Activated CD4-positive, alpha-beta T cell treated with anti-CD3 and anti-CD28 coated beads, Interleukin-2, amount 10 ng/mL, durations not matched to agents 24 days and 14 days (primary cell): Measurements from ENCODE around the gene AKTIP. TPM values are rescaled to one million over a fixed set of nuclear protein-coding genes. Genes with fewer than 3 reads are reported as not detected.
A peak's percentile ranks its signal among the peaks of the same experiment; 100 is the strongest.
"Not testable (repeated sequence)": the region's sequence is repeated elsewhere in the genome, so short reads cannot be mapped to it uniquely, and the experiment has no call there.

ENCODE experiments used
- DNase-seq: peaks from one replicate; pipeline ENCODE4 v3.0.0; 2022
- H3K27ac Mint-ChIP-seq: one replicate; pipeline ENCODE4 v1.8.0; 2022; ENCODE audit warnings: mild to moderate bottlenecking, mixed read lengths
- H3K27me3 Mint-ChIP-seq: one replicate; pipeline ENCODE4 v1.8.0; 2022; ENCODE audit warnings: mixed read lengths
- H3K36me3 Mint-ChIP-seq: one replicate; pipeline ENCODE4 v1.8.0; 2022; ENCODE audit warnings: low read depth, mild to moderate bottlenecking, mixed read lengths
- H3K4me1 Mint-ChIP-seq: one replicate; pipeline ENCODE4 v1.8.0; 2021; ENCODE audit warnings: mixed read lengths
- H3K4me3 Mint-ChIP-seq: one replicate; pipeline ENCODE4 v1.8.0; 2022; ENCODE audit warnings: mild to moderate bottlenecking, moderate library complexity, mixed read lengths
- H3K9me3 Mint-ChIP-seq: one replicate; pipeline ENCODE4 v1.8.0; 2021; ENCODE audit warnings: mixed read lengths
- intact Hi-C: fragments of 100-400 bp; cut with micrococcal nuclease; formaldehyde crosslinking; loops from one replicate; pipeline ENCODE4 v1.15.1; 2023
- total RNA-seq: library from RNA; stranded (reverse); gene quantifications from 2 replicates; pipeline ENCODE4 v1.2.3, GENCODE V29; 2022

Gene AKTIP
- total RNA-seq, 1 donor from 2014 or later, result 18.7 TPM

DNA sequence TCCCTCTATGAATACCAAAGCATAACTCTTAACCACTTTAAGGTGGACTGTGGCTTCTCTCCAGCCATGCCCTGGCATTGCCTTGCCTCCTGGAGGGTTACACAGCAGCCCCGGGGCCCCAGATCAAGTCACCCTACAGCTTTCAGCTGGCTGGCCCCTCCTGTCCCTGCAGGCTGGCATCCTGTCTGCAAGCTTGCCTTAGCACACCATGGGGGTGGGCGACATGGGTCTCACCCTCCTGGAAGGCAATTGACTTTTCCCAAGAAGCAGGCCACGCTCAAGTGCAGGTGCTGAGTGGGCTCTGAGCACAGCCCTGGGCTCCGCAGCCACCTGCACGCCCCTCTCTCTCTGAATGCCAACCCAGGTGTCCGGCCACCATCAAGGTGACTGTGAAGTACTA is 25.8 kb upstream of the AKTIP start:
- Mint-ChIP-seq H3K27ac (no peak overlapping the region), H3K9me3 (no peaks in the 10 kb centered on the region), H3K4me1 (no peaks in the 10 kb centered on the region), H3K36me3 (no peaks in the 10 kb centered on the region), H3K27me3 (no peaks in the 10 kb centered on the region), H3K4me3 (no peak overlapping the region)
- intact Hi-C loops, result no loop called here
- DNase-seq, result no peak

DNA sequence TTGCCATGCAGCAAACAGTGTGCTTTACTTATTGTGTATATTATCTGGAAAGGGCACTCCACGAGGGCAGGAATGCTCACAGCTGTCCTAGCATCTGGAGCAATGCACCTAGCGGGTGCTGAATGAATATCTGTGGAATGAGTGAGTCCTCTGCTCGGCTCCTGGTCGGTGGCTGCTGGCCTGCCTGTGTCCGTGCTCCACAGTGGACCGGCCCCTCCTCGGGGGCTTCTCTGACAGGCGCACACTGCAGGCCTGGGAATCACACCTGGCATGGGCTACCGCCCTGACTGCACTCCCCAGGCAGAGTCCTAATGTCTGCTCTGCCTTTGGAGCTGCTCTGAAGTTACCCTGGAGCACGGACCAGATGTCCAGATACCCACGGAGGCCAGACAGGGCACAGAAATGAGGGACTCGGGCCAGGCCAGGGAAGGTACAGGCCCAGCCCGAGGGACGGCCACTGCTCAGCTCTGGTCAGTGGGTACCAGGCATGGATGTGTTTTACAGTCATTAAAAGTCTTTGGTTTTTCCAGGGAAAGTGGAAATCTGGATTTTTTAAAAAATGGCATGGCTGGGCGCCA is 21.1 kb upstream of the AKTIP start:
- intact Hi-C loops, result no loop called here
- H3K4me3 Mint-ChIP-seq, result no peak overlapping the region
- H3K9me3 Mint-ChIP-seq, result no peaks in the 10 kb centered on the region
- H3K27ac Mint-ChIP-seq, result no peak overlapping the region
- peaks cover 18% of the 10 kb centered on the region for H3K4me1 Mint-ChIP-seq
- no peak for DNase-seq
- no peaks in the 10 kb centered on the region for H3K27me3 Mint-ChIP-seq
- H3K36me3 Mint-ChIP-seq, result no peaks in the 10 kb centered on the region

DNA sequence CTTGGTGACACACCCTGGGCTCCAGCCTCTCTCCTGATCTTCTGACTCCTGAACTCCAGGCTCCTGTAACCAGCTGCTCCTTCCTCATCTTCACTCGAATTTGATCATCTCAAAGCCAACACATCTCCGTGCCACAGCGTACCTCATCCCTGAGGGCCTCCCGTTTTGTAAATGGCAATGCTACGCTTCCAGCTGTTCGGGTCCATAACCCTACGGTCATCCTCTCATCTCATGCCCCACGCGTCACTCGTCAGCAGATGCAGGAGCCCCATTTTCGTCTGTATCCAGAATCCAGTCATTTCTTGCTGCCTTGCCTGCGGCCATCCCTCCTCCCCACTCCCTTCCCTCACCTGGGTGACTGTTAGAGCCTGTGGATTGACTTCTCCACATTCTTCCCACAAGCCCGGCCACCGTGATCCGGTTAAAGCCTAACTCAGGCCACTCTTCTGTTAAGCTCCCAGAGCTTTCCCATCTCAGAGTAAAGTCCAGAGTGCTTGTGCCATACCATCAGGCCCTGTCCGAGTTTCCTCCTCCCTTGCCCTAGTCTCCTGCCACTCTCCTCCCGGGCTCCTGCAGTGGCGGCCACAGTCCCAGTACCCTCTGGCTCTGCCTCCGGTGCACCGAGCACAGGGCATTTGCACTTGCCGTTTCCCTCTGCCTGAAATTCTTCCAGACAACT is 20.3 kb upstream of the AKTIP start:
- H3K27ac Mint-ChIP-seq, result no peak overlapping the region
- intact Hi-C loops, result no loop called here
- no peak overlapping the region for H3K4me3 Mint-ChIP-seq
- H3K27me3 Mint-ChIP-seq, result no peaks in the 10 kb centered on the region
- peaks cover 2% of the 10 kb centered on the region for H3K36me3 Mint-ChIP-seq
- H3K9me3 Mint-ChIP-seq, result no peaks in the 10 kb centered on the region
- H3K4me1 Mint-ChIP-seq, result peaks cover 26% of the 10 kb centered on the region
- DNase-seq, result no peak

DNA sequence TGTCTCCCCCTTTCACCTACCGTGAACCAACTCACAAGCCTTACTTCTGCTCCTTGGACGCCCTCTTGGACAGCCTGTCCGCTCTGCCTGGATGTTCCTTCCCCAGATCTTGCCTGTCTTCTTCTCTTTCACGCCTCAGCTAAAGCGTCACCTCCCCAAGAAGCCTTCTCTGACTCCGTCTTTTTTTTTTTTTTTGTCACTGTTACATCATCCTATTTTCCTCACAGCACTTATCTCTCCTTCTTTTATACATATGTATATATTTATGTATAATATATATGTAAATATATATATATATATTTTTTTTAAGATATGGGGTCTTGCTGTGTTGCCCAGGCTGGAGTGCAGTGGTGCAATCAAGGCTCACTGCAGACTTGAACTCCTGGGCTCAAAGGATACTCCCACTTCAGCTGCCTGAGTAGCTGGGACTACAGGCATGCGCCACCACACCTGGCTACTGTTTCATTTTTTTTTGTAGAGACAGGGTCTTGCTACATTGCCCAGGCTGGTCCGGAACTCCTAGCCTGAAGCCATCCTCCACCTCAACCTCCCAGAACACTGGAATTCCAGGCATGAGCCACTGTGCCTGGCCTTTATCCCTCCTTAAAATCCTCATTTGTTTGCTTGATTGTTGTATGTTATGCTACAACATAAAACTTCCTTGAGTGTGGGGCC is 16.5 kb upstream of the AKTIP start:
- intact Hi-C loops, result no loop called here
- H3K4me3 Mint-ChIP-seq, result peak overlapping the region; percentile 73
- H3K9me3 Mint-ChIP-seq, result no peaks in the 10 kb centered on the region
- DNase-seq, result no peak
- peaks cover 52% of the 10 kb centered on the region for H3K4me1 Mint-ChIP-seq
- H3K27me3 Mint-ChIP-seq, result no peaks in the 10 kb centered on the region
- H3K27ac Mint-ChIP-seq, result peak overlapping the region; percentile 83
- peaks cover 2% of the 10 kb centered on the region for H3K36me3 Mint-ChIP-seq

DNA sequence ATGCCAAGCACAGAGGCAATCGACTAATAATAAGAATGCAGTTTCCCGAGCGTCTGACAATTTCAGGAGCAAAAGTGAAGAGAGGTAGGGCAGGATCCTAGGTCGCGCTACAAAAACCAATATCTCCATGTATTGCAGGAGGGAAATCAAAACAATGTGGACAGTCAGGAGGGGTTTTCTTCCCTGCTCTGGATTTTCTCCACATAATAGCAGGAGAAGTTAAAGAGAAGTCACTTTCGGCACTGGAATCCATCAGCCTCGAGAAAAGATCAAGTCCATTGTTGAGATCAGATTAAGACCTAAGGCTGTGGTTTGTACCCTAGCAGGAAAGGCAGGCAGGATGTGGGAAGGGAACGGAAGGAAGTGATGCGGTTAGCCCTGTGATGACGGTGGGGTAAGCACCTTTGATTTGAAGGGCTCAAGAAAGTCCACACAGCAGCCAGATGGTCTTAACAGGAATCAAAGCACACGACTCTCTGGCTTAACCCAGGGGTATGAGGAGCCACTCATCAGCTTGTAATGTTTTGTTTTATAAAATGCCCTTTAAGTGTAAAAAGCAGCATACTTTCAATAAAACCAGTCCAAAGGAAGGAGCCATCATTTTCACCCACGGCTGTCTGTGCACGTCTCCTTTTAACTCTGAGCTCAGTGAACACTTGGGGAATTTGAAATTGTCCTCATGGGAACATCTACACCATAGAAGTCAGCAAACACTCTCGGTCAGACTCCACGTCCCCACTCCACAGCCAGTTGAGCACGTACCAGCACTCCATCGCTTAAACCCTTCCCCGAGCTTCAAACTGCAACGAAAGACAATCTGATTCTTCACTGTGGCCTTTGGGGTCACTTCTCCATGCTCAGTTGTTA is 15.8 kb upstream of the AKTIP start:
- Mint-ChIP-seq H3K27ac (peak overlapping the region; percentile 83), H3K36me3 (peaks cover 4% of the 10 kb centered on the region), H3K9me3 (no peaks in the 10 kb centered on the region), H3K4me3 (peak overlapping the region; percentile 73), H3K4me1 (peaks cover 54% of the 10 kb centered on the region), H3K27me3 (no peaks in the 10 kb centered on the region)
- peak; percentile 95 for DNase-seq
- intact Hi-C loops, result loop anchor here (1.0 kb wide), 2 partner anchors 17 to 61 kb away; no protein-coding TSS in a partner anchor

DNA sequence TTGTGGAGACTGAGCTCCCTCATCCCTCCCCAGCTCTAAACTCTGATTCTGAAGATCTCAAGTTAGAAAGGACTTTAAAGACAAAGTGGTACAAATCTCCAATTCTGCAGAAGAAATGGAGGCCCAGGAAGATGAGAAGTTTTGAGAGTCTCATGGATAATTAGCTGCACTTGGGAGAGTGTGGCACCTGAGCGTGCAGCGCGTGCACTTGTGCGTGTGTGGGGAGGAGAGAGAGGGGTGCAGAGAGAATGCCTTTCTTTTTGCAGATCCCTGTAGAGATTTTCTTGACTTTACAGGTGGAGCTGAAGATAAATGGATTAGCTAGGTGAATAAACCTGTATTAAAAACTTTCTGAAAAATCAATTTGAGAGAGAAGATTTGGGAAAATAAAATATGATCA is 14.8 kb upstream of the AKTIP start:
- Mint-ChIP-seq H3K36me3 (peaks cover 5% of the 10 kb centered on the region), H3K27ac (peak overlapping the region; percentile 3), H3K9me3 (no peaks in the 10 kb centered on the region), H3K4me3 (peak overlapping the region; percentile 73), H3K27me3 (peaks cover 2% of the 10 kb centered on the region), H3K4me1 (peaks cover 57% of the 10 kb centered on the region)
- DNase-seq, result no peak
- intact Hi-C loops, result loop anchor here (1.0 kb wide), 2 partner anchors 17 to 61 kb away; no protein-coding TSS in a partner anchor

DNA sequence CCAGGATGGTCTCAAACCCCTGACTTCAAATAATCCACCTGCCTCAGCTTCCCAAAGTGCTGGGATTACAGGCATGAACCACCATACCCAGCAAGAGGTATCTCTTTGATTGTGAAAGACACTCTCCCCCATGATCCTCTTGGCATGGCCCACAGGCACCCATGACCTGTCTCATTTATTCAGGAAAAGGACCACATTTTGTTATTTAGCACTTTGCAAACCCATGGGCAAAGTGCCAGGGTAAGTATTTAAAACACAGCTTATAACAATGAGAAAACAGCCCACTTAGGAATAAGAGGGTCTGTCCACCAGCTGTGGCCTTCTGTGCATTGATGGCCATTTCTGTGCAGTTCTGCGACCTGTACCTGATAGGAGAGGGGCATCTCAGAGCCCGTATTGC is 12.8 kb upstream of the AKTIP start:
- no peak overlapping the region for H3K27ac Mint-ChIP-seq
- intact Hi-C loops, result no loop called here
- peaks cover 2% of the 10 kb centered on the region for H3K27me3 Mint-ChIP-seq
- H3K36me3 Mint-ChIP-seq, result peaks cover 5% of the 10 kb centered on the region
- no peak for DNase-seq
- no peaks in the 10 kb centered on the region for H3K9me3 Mint-ChIP-seq
- H3K4me3 Mint-ChIP-seq, result no peak overlapping the region
- peaks cover 55% of the 10 kb centered on the region for H3K4me1 Mint-ChIP-seq

DNA sequence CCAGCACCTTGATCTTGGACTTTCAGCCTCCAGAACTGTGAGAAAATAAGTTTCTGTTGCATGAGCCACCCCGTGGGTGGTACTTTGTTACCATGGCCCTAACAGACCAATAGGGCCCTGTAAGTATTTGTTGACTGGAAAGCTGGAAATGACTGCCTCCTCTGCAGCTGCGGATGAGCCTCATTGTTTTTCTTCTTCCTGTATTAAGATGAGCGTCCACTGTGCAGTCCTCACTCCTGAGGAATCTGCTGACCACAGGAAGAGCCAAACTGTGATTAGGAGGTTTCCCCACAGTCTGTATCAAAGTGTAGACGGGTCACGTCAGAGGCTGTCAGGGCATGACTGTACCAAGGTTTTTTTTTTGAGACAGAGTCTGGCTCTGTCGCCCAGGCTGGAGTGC is 12.2 kb upstream of the AKTIP start:
- Mint-ChIP-seq H3K27me3 (peaks cover 2% of the 10 kb centered on the region), H3K4me1 (peaks cover 55% of the 10 kb centered on the region), H3K4me3 (no peak overlapping the region), H3K27ac (no peak overlapping the region), H3K36me3 (peaks cover 5% of the 10 kb centered on the region), H3K9me3 (no peaks in the 10 kb centered on the region)
- no peak for DNase-seq
- intact Hi-C loops, result no loop called here

DNA sequence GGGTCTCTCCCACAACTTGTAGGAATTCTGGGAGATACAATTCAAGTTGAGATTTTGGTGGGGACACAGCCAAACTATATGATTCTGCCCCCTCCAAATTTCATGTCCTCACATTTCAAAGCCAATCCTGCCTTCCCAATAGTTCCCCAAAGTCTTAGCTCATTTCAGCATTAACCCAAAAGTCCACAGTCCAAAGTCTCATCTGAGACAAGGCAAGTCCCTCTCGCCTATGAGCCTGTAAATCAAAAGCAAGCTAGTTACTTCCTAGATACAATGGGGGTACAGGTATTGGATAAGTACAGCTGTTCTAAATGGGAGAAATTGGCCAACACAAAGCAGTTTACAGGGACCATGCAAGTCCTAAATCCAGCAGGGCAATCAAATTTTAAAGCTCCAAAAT is 9.8 kb upstream of the AKTIP start:
- intact Hi-C loops, result loop anchor here (5.0 kb wide), 1 partner anchor 455 kb away; no protein-coding TSS in a partner anchor
- H3K27ac Mint-ChIP-seq, H3K4me3 Mint-ChIP-seq, DNase-seq, H3K36me3 Mint-ChIP-seq, H3K27me3 Mint-ChIP-seq, H3K9me3 Mint-ChIP-seq: not testable (repeated sequence)
- H3K4me1 Mint-ChIP-seq, result peaks cover 36% of the 10 kb centered on the region

DNA sequence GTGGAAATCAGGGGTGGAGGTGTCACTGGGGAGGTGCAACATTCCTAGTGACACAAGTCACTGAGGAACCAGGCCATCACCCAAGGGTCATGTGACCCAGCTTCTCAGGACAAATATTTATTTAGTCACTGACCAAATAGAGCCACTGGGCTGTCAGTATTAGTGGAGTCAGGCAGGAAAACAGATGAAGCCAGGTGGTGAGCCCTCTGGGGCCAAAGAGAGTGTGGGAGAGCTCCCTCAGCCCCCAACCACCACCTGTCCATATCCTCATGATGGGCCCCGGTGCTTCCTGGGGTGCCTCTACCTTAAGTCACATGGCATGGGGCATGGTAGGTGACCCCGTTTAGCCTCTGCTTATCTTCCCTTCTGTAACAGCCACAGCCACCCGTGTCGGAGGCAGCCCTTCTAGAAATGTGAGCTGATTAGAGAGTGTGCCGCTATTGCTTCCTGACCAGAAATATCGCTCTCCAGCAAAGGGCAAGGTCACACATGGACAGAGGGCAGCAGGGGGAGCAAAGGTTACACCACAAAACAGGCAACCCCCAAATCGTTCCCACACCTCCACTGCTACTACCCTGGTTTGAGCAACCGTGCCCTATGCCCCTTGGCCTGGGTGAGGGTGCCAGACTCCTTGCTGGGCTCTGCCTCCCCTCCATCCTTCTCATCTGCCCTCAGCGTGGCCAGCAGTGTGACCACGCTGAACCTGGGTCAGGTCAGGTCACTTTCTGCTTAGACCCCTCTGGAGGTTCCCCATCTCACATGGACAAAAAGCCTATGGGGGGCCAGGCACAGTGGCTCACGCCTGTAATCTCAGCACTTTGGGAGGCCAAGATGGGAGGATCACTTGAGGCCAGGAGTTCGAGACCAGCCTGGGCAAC is 8.6 kb upstream of the AKTIP start:
- no peak overlapping the region for H3K27ac Mint-ChIP-seq
- H3K4me1 Mint-ChIP-seq, result peaks cover 26% of the 10 kb centered on the region
- peaks cover 2% of the 10 kb centered on the region for H3K27me3 Mint-ChIP-seq
- peaks cover 3% of the 10 kb centered on the region for H3K36me3 Mint-ChIP-seq
- H3K9me3 Mint-ChIP-seq, result no peaks in the 10 kb centered on the region
- no peak for DNase-seq
- intact Hi-C loops, result loop anchor here (2.0 to 5.0 kb wide), 2 partner anchors 381 to 454 kb away; no protein-coding TSS in a partner anchor
- H3K4me3 Mint-ChIP-seq, result no peak overlapping the region

DNA sequence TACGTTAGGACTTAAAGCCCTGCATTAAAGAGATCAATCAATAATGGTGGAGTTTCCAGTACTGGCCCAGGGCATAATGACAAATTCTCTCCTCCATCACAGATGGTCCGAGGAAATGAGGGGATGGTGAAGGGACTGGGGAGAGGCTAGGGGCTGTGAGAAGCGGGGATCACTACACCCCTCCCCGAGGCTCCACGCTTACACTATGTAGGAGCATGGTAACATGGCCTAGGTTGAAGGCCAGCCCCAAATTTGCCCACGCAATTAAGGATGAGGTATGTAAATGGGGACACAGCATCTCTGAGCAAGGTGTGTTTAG is 8.0 kb upstream of the AKTIP start:
- no peak for DNase-seq
- Mint-ChIP-seq H3K36me3 (peaks cover 3% of the 10 kb centered on the region), H3K27me3 (peaks cover 2% of the 10 kb centered on the region), H3K9me3 (no peaks in the 10 kb centered on the region), H3K27ac (no peak overlapping the region), H3K4me1 (peaks cover 25% of the 10 kb centered on the region), H3K4me3 (no peak overlapping the region)
- intact Hi-C loops, result loop anchor here (2.0 to 5.0 kb wide), 2 partner anchors 380 to 454 kb away; no protein-coding TSS in a partner anchor

DNA sequence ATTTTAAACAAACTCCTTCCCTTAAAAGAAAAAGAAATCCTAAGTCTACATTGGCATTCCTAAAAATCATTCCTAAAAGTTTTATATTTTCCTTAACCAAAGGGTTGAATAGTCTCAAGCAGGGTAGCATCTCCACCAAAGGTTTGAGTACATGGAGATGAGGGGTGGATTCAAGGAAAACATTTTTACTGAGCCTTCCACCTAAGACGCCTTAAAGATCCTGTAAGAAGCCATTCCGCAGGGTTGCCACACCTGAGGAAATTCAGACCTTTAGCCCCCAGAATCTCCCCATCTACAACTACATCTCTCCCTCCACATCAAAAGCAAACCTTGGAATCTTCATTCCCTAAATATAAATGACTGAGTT is 7.7 kb upstream of the AKTIP start:
- Mint-ChIP-seq H3K4me3 (no peak overlapping the region), H3K9me3 (no peaks in the 10 kb centered on the region), H3K36me3 (peaks cover 3% of the 10 kb centered on the region), H3K27me3 (peaks cover 2% of the 10 kb centered on the region), H3K27ac (no peak overlapping the region), H3K4me1 (peaks cover 21% of the 10 kb centered on the region)
- intact Hi-C loops, result loop anchor here (2.0 to 5.0 kb wide), 2 partner anchors 380 to 453 kb away; no protein-coding TSS in a partner anchor
- DNase-seq, result no peak
